ENCODE data around the gene AMHR2.

DNA sequence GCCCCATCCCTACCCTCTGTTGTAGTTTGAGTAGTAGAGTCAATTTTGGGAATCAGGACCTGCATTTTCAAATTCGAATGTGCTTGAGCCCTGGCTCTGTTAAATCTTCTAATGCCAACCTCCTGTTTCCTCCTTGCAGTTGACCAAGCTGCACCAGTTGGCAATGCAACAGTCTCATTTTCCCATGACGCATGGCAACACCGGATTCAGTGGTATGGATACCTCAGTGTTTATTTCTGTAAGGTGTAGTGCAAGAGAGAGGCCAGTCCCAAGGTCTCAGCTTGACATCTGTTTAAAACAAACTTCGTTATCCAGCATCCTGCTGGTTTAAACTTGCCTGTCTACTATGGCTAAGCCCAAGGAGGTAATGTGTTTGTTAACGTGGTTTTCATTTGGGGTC is 43.4 kb downstream of the AMHR2 start:
- TF ChIP-seq, protein P1, sequence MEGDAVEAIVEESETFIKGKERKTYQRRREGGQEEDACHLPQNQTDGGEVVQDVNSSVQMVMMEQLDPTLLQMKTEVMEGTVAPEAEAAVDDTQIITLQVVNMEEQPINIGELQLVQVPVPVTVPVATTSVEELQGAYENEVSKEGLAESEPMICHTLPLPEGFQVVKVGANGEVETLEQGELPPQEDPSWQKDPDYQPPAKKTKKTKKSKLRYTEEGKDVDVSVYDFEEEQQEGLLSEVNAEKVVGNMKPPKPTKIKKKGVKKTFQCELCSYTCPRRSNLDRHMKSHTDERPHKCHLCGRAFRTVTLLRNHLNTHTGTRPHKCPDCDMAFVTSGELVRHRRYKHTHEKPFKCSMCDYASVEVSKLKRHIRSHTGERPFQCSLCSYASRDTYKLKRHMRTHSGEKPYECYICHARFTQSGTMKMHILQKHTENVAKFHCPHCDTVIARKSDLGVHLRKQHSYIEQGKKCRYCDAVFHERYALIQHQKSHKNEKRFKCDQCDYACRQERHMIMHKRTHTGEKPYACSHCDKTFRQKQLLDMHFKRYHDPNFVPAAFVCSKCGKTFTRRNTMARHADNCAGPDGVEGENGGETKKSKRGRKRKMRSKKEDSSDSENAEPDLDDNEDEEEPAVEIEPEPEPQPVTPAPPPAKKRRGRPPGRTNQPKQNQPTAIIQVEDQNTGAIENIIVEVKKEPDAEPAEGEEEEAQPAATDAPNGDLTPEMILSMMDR (IDR thresholded peaks at IDR 0.05) = no peak
- TF ChIP-seq POLR2A (IDR thresholded peaks at IDR 0.05) = no peak
